CD4-positive, CD25-positive, alpha-beta regulatory T cell (primary cell): Measurements from ENCODE around the gene METTL25. TPM values are rescaled to one million over a fixed set of nuclear protein-coding genes. Genes with fewer than 3 reads are reported as not detected.

ENCODE experiments used
- ATAC-seq, 2 donors: fragments of 150-1000 bp; cut with Tn5 transposase; one replicate each; pipeline ENCODE4 v1.10.0; 2021; ENCODE audit warnings: low read depth in 2 of 2, moderate number of reproducible peaks in 2 of 2, moderate library complexity in 1 of 2
- DNase-seq, 3 donors: peaks; one replicate each; pipeline versions ENCODE4 v3.0.0 to v3.0.0-alpha.2; 2012 to 2022; ENCODE audit warnings: mixed read lengths in 1 of 3
- H3K27ac ChIP-seq: one replicate; pipeline ENCODE4 v1.7.0; 2013; ENCODE audit warnings: mild to moderate bottlenecking, low read length; ENCODE audit not compliant: insufficient read depth, poor library complexity, severe bottlenecking
- H3K27me3 ChIP-seq: one replicate; pipeline ENCODE4 v1.7.0; 2013; ENCODE audit warnings: low read length; ENCODE audit not compliant: control insufficient read depth, insufficient read depth
- H3K36me3 ChIP-seq: one replicate; pipeline ENCODE4 v1.7.0; 2013; ENCODE audit warnings: mild to moderate bottlenecking, low read length, moderate library complexity; ENCODE audit not compliant: control insufficient read depth, insufficient read depth
- H3K4me1 ChIP-seq: 2 replicates; pipeline ENCODE4 v1.7.0; 2013; ENCODE audit warnings: mild to moderate bottlenecking, low read length; ENCODE audit not compliant: insufficient read depth, control insufficient read depth, poor library complexity, severe bottlenecking
- H3K4me3 ChIP-seq: one replicate; pipeline ENCODE4 v1.7.0; 2013; ENCODE audit warnings: low read depth, mild to moderate bottlenecking, low read length, moderate library complexity
- H3K9me3 ChIP-seq, 2 experiments: 1 replicate in 1 of 2; 2 replicates in 1 of 2; pipeline ENCODE4 v1.7.0; 2013; ENCODE audit warnings: low read length in 2 of 2, mild to moderate bottlenecking in 1 of 2, moderate library complexity in 1 of 2; ENCODE audit not compliant: control insufficient read depth in 2 of 2
- H3K27ac Mint-ChIP-seq, 3 donors: one replicate each; pipeline ENCODE4 v1.8.0; 2020 to 2022; ENCODE audit warnings: mild to moderate bottlenecking in 3 of 3, mixed read lengths in 3 of 3, moderate library complexity in 2 of 3
- H3K27me3 Mint-ChIP-seq: one replicate; pipeline ENCODE4 v1.8.0; 2022; ENCODE audit warnings: mild to moderate bottlenecking, mixed read lengths
- H3K36me3 Mint-ChIP-seq: one replicate; pipeline ENCODE4 v1.8.0; 2020; ENCODE audit warnings: mixed read lengths
- H3K4me1 Mint-ChIP-seq, 4 donors: one replicate each; pipeline ENCODE4 v1.8.0; 2020 to 2022; ENCODE audit warnings: mixed read lengths in 4 of 4, mild to moderate bottlenecking in 1 of 4
- H3K4me3 Mint-ChIP-seq, 4 donors: one replicate each; pipeline ENCODE4 v1.8.0; 2020 to 2022; ENCODE audit warnings: mild to moderate bottlenecking in 4 of 4, mixed read lengths in 4 of 4, moderate library complexity in 3 of 4
- H3K9me3 Mint-ChIP-seq, 7 donors: one replicate each; pipeline ENCODE4 v1.8.0; 2020 to 2022; ENCODE audit warnings: mixed read lengths in 7 of 7, mild to moderate bottlenecking in 3 of 7, moderate library complexity in 2 of 7
- polyA plus RNA-seq, 4 donors: library from polyadenylated mRNA; unstranded; fragments of 300-500 nt; fragmentation: Illumina TruSeq; gene quantifications; one replicate each; pipeline ENCODE4 v1.2.3, GENCODE V29; 2021
- total RNA-seq: library from RNA; stranded (reverse); gene quantifications from one replicate; pipeline ENCODE4 v1.2.3, GENCODE V29; 2022

Gene METTL25
- total and polyA plus RNA-seq, 5 donors from 2014 or later: 12.6 to 16.1 (median 13.6) TPM

- H3K4me3 ChIP-seq: no peak overlapping the region
- H3K27ac ChIP-seq: no peak overlapping the region
- H3K9me3 ChIP-seq: peaks cover 3 to 6% of the 10 kb centered on the region in 2 experiments
- no peak overlapping the region for H3K27ac Mint-ChIP-seq
- no peak for DNase-seq
- no peaks in the 10 kb centered on the region for H3K4me1 Mint-ChIP-seq
- ATAC-seq: no peak
- H3K36me3 Mint-ChIP-seq: peaks cover 55% of the 10 kb centered on the region
- H3K4me1 ChIP-seq: no peaks in the 10 kb centered on the region
- peaks cover 0 to 18% (median 5%) of the 10 kb centered on the region in 7 donors for H3K9me3 Mint-ChIP-seq
- H3K36me3 ChIP-seq: peaks cover 3% of the 10 kb centered on the region
- H3K4me3 Mint-ChIP-seq: no peak overlapping the region
- no peaks in the 10 kb centered on the region for H3K27me3 Mint-ChIP-seq
- no peaks in the 10 kb centered on the region for H3K27me3 ChIP-seq
Measured at GRCh38 chr12:82474181-82474797, 116.0 kb downstream of the METTL25 start.

GRCh38 chr12:82474798-82475184, 116.5 kb downstream of the METTL25 start:
- Mint-ChIP-seq H3K9me3 (peaks cover 0 to 18% (median 5%) of the 10 kb centered on the region in 7 donors), H3K27ac (no peak overlapping the region)
- H3K4me1 ChIP-seq: no peaks in the 10 kb centered on the region

GRCh38 chr12:82475211-82475610, 116.9 kb downstream of the METTL25 start:
- peaks cover 51% of the 10 kb centered on the region for H3K36me3 Mint-ChIP-seq

More at GRCh38 chr12:82474798-82475184, 116.5 kb downstream of the METTL25 start:
- Mint-ChIP-seq H3K4me1 (no peaks in the 10 kb centered on the region), H3K4me3 (no peak overlapping the region), H3K27me3 (no peaks in the 10 kb centered on the region), H3K36me3 (peaks cover 54% of the 10 kb centered on the region)
- no peak overlapping the region for H3K27ac ChIP-seq
- ATAC-seq (no peak), DNase-seq (no peak)
- H3K27me3 ChIP-seq: no peaks in the 10 kb centered on the region
- no peak overlapping the region for H3K4me3 ChIP-seq
- H3K9me3 ChIP-seq: peaks cover 3 to 6% of the 10 kb centered on the region in 2 experiments
- peaks cover 3% of the 10 kb centered on the region for H3K36me3 ChIP-seq

GRCh38 chr12:82476511-82476910, 118.2 kb downstream of the METTL25 start:
- peaks cover 0 to 13% (median 3%) of the 10 kb centered on the region in 7 donors for H3K9me3 Mint-ChIP-seq
- peaks cover 3% of the 10 kb centered on the region for H3K36me3 ChIP-seq
- peaks cover 0 to 6% of the 10 kb centered on the region in 2 experiments for H3K9me3 ChIP-seq
- DNase-seq (no peak), ATAC-seq (no peak)
- H3K27me3 ChIP-seq: no peaks in the 10 kb centered on the region
- H3K27ac ChIP-seq: no peak overlapping the region
- peaks cover 39% of the 10 kb centered on the region for H3K36me3 Mint-ChIP-seq
- H3K4me3 ChIP-seq: no peak overlapping the region
- H3K4me3 Mint-ChIP-seq: no peak overlapping the region
- no peaks in the 10 kb centered on the region for H3K4me1 Mint-ChIP-seq
- no peaks in the 10 kb centered on the region for H3K4me1 ChIP-seq
- H3K27ac Mint-ChIP-seq: no peak overlapping the region
- H3K27me3 Mint-ChIP-seq: no peaks in the 10 kb centered on the region

More at GRCh38 chr12:82475211-82475610, 116.9 kb downstream of the METTL25 start:
- Mint-ChIP-seq H3K4me3 (no peak overlapping the region), H3K4me1 (no peaks in the 10 kb centered on the region), H3K27me3 (no peaks in the 10 kb centered on the region), H3K27ac (no peak overlapping the region), H3K9me3 (peaks cover 0 to 18% (median 5%) of the 10 kb centered on the region in 7 donors)
- Histone ChIP-seq H3K36me3 (peaks cover 3% of the 10 kb centered on the region), H3K27me3 (no peaks in the 10 kb centered on the region), H3K4me1 (no peaks in the 10 kb centered on the region), H3K4me3 (no peak overlapping the region), H3K27ac (no peak overlapping the region), H3K9me3 (peaks cover 3 to 6% of the 10 kb centered on the region in 2 experiments)
- DNase-seq: no peak
- no peak for ATAC-seq

GRCh38 chr12:82479511-82479910, 121.2 kb downstream of the METTL25 start:
- Mint-ChIP-seq H3K4me1 (no peaks in the 10 kb centered on the region), H3K4me3 (no peak overlapping the region), H3K27ac (no peak overlapping the region), H3K27me3 (no peaks in the 10 kb centered on the region), H3K36me3 (peaks cover 20% of the 10 kb centered on the region), H3K9me3 (peaks cover 0 to 19% (median 6%) of the 10 kb centered on the region in 7 donors)
- H3K36me3 ChIP-seq: no peaks in the 10 kb centered on the region
- no peaks in the 10 kb centered on the region for H3K4me1 ChIP-seq
- DNase-seq: no peak
- no peaks in the 10 kb centered on the region for H3K27me3 ChIP-seq
- no peak overlapping the region for H3K4me3 ChIP-seq
- no peaks in the 10 kb centered on the region for H3K9me3 ChIP-seq
- ATAC-seq: no peak
- no peak overlapping the region for H3K27ac ChIP-seq

- Mint-ChIP-seq H3K9me3 (peaks cover 0 to 26% (median 6%) of the 10 kb centered on the region in 7 donors), H3K27ac (no peak overlapping the region), H3K36me3 (peaks cover 14% of the 10 kb centered on the region)
Measured at GRCh38 chr12:82480606-82481005, 122.3 kb downstream of the METTL25 start.

GRCh38 chr12:82481954-82482353, 123.6 kb downstream of the METTL25 start:
- H3K4me1 ChIP-seq: no peaks in the 10 kb centered on the region
- H3K36me3 ChIP-seq: no peaks in the 10 kb centered on the region
- H3K27ac ChIP-seq: no peak overlapping the region
- peaks cover 0 to 26% (median 6%) of the 10 kb centered on the region in 7 donors for H3K9me3 Mint-ChIP-seq
- no peak for DNase-seq
- no peak overlapping the region for H3K4me3 ChIP-seq
- H3K9me3 ChIP-seq: peaks cover 0 to 5% of the 10 kb centered on the region in 2 experiments
- no peak overlapping the region for H3K4me3 Mint-ChIP-seq
- peaks cover 9% of the 10 kb centered on the region for H3K36me3 Mint-ChIP-seq
- no peak for ATAC-seq
- no peak overlapping the region for H3K27ac Mint-ChIP-seq
- H3K4me1 Mint-ChIP-seq: no peaks in the 10 kb centered on the region
- no peaks in the 10 kb centered on the region for H3K27me3 ChIP-seq
- no peaks in the 10 kb centered on the region for H3K27me3 Mint-ChIP-seq

More at GRCh38 chr12:82480606-82481005, 122.3 kb downstream of the METTL25 start:
- H3K4me1 ChIP-seq: no peaks in the 10 kb centered on the region
- DNase-seq (no peak), ATAC-seq (no peak)
- Mint-ChIP-seq H3K4me1 (no peaks in the 10 kb centered on the region), H3K27me3 (no peaks in the 10 kb centered on the region), H3K4me3 (no peak overlapping the region)
- no peaks in the 10 kb centered on the region for H3K9me3 ChIP-seq
- no peak overlapping the region for H3K4me3 ChIP-seq
- H3K27ac ChIP-seq: no peak overlapping the region
- H3K36me3 ChIP-seq: no peaks in the 10 kb centered on the region
- no peaks in the 10 kb centered on the region for H3K27me3 ChIP-seq
